Activated CD8-positive, alpha-beta memory T cell treated with anti-CD3 and anti-CD28 coated beads for 1 hour (primary cell): ENCODE measurements around the gene CHFR.
"Not testable (repeated sequence)": the region's sequence is repeated elsewhere in the genome, so short reads cannot be mapped to it uniquely, and the experiment has no call there.

Experiments used
- DNase-seq, 2 donors: peaks; one replicate each; pipeline ENCODE4 v3.0.0-alpha.2; 2020; ENCODE audit warnings: low read depth in 1 of 2; ENCODE audit errors: extremely low read depth in 1 of 2

Gene CHFR

DNA sequence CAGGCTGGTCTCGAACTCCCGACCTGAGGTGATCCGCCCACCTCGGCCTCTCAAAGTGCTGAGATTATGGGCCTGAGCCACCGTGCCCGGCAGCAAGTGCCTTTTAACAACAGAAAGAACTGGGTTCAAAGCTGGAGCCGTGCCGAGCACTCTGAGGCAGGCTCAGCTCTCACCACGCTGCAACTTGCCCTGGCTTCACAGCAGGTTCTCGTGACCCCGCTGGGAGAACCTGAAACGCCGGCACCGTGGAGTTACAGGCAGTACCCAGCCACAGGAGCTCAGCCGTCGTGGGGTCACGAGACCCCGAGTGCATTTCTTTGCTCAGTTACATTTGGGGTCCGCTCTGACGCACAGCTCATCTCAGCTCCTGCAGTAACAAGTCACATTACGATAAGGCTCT is 73.2 kb downstream of the CHFR start:
- no peak for DNase-seq

DNA sequence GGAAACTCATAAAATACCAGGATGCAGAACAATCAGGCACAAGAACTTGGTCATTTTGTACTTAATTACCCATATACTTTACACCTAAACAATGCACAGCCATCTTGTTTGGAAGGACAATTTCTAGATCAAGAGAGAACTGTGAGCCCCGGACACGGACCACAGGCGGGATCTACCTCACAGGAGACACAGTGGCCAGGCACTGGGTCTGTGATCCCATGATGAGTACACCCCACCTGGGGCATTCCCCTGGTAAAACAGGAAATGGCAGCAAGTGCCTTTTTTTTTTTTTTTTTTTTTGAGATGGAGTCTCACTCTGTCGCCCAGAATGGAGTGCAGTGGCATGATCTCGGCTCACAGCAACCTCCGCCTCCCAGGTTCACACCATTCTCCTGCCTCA is 74.0 kb downstream of the CHFR start:
- no peak for DNase-seq

DNA sequence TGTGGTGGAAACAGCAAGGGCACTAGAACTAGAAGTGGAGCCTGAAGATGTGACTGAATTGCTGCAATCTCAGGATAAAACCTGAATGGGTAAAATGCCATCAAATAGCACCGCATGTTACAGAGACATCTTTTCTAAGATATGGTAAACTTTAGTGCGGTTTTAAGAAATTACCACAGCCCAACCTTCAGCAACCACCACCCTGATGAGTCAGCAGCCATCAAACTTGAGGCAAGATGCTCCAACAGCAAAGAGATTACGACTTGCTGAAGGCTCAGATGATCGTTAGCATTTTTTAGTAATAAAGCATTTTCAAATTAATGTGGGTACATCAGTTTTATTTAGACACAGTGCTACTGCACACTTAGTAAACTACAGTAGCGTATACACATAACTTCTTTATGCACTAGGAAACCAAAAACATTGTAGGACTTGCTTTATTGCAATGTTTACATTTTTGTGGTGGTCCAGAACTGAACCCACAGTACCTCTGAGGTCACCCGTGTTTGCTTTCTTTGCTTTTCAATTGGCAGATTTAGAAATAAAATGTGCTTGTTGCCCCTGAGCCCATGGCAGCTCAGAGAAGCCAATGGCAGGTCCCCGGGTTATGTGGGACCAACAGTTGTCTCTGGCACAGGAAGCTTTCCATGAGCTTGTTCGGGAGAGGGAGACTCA is 74.6 kb downstream of the CHFR start:
- DNase-seq: no peak

GRCh38 chr12:132809391-132809790 is 78.0 kb downstream of the CHFR start:
- not testable (repeated sequence) for DNase-seq

DNA sequence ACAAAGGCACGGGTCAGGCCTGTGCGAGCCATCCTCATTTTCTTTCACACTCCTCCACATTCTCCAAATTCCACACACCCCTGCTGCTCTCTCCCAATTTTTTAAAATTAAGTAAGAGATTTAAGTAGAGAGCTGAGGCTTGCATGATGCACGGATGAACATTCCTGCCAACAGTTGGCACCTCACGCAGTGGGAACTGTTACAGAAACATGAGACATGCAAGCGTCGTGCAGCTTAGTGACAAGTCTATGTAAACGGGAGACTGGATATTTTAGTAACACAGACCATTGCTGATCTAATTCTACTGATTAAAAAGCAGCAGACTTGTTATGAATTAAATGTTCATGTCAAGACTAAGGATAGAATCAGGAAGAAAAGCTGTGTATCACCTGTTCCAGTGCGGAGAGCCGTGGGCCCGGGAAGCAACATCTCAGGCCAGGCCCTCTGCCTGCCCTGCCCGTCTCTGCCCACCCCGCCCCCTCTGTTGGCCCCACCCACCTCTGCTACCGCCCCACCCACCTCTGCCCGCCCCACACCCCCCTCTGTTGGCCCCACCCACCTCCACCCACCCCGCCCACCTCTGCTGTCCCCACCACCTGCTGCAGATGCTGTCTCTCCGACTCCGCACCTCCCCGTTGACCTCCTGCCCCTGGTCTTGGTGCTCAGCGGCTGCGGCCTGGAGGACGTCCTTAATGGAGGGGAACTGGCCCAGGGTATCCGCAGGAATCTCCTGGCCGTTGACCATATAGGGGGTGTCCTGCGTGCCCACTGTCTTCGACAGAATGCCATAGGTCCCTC is 79.9 kb downstream of the CHFR start:
- no peak for DNase-seq

- DNase-seq: no peak
Observed at GRCh38 chr12:132806857-132807256, 80.5 kb downstream of the CHFR start.

DNA sequence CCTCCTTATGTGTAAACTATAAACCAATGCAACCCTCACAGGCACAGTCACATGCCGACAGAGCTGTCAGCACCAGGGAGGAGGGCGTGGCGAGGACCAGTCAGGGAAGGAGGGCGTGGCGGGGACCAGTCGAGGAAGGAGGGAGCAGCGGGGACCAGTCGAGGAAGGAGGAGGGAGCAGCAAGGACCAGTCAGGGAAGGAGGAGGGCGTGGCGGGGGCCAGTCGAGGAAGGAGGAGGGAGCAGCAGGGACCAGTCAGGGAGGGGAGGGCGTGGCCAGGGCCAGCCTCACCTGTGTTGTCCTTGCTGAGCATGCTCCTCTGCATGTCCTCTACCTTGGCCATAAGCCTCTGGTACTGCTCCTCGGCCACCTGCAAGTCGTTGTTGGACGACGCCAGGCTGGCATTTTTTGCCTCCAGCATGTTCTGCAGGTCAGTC is 83.0 kb downstream of the CHFR start:
- no peak for DNase-seq

DNA sequence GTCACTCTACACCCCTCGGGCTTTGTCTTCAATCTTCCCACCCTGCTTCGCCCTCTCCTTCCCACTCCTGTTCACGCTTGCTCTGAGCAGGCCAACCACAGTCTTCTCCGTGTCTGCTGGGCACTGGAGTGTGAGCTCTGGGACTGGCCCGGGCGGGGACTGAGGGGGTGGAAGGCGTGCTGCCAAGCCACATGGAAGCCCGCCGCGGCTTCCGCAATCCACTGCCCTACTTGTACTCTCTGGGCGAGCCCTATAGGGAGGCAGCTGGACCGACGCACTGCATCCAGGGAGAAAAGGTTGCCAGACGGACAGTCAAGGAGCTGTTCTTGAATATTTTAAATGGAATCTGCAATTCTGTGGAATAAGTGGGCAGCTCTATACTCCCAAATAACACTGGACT is 83.5 kb downstream of the CHFR start:
- DNase-seq: no peak

- no peak for DNase-seq
Observed at GRCh38 chr12:132803125-132803524, 84.3 kb downstream of the CHFR start.

DNA sequence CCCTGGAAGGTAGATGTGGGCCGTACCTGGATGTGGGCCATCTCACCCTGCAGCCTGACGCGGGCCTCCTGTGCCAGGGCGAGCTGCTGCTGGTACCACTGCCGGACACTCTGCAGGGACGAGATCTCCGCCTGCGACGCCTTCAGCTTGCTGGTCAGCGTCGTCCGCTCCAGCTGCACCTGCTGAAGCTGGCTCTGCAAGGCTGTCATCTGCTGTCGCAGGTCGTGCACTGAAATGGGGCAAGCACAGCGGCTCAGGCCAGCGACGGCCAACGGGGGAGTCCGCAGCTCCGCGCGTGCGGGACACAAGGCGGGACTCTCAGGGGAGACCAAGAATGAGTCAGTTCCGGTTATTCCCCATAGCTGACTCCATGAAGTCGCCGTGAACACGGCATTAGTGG is 85.7 kb downstream of the CHFR start:
- no peak for DNase-seq

GRCh38 chr12:132798836-132799235 is 88.6 kb downstream of the CHFR start:
- no peak for DNase-seq

DNA sequence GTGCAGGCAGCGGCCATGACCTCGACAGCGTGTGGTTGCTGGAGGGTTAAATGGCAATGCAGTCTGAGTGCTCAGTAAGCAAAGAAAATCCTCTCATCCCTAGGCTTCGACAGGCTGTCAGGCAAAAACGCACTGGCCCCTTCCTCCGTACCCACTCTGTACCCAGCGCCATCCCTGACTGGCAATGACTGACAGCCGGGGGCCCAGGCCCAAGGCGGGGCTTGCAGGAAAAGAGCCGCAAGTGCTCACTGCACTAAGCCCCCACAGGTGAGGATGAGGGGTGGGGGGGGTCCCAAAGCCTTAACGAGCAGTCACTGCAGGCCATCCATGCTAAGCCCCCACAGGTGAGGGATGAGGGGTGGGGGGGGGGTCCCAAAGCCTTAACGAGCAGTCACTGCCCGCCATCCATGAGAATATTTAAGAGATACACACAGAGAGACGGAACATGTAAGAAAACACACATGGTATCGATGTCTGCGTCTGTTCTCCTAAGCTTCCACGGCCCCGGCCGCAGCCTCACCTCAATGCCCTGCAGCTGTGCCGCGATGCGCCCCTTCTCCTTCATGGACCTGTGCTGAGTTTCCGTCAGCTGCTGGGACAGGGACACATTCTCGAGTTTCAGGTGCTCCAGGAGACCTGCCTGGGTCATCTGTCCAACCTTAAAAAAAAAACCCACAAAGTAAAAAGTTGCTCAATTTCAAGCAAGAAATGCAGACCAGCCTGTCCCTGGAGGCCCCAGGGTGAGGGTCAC is 89.4 kb downstream of the CHFR start:
- DNase-seq: no peak

GRCh38 chr12:132795847-132796246 is 91.6 kb downstream of the CHFR start:
- DNase-seq: no peak

DNA sequence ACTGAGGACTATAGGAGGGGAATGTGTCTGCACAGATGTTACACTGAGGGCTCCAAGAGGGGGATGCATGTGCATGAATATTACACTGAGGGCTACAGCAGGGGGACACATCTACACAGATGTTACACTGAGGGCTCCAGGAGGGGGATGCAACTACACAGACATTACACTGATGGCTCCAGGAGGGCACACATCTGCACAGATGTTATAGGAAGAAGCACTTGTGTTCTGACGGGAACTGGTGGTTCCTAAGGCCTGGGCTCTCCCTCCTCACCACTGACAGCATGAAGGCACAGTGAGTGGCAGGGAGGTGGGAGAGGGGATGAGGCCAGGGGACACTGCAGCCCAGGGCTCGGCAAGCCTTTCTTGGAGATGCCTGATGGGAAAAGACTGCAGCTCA is 95.5 kb downstream of the CHFR start:
- not testable (repeated sequence) for DNase-seq

GRCh38 chr12:132789099-132789471 is 98.3 kb downstream of the CHFR start:
- no peak for DNase-seq

- DNase-seq: no peak
Observed at GRCh38 chr12:132788375-132789098, 98.9 kb downstream of the CHFR start.

DNA sequence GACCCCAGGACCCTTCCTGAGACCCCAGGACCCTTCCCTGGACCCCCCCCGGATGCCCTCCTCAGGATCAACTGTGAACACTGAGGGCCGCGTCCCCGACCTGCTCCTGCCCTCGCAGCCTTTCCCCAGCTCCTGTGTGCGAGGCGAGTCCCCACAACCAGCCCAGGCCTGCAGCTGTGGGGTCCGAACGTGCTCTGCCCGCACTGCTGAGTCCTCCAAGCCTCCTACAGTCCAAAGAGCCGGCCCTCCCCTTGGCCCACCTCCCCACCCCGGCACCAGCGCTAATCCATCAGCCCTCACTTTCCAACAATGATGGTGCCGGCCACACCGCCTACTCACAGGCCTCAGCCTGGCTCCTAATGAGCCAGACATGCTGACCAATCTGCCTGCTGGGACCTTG is 99.5 kb downstream of the CHFR start:
- no peak for DNase-seq

DNA sequence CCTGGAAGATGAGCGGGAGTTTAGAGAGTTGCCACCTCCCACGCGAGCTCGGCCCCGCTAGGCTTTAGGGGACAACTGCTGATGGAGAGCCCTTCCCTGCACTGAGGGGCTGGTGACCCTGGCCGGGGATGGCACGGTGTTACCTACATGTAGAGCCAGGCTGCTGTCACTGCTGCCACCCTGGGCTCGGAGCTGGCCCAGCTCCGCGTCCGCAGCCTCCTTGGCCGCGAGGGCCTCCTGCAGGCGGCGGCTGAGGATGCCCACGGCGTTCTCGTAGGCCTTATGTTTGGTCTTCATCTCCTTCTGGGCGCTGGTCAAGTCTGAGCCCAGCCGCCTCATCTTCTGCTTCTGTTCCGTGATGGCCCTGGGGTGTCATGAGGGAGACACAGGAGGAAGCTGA is 101.2 kb downstream of the CHFR start:
- DNase-seq: no peak

DNA sequence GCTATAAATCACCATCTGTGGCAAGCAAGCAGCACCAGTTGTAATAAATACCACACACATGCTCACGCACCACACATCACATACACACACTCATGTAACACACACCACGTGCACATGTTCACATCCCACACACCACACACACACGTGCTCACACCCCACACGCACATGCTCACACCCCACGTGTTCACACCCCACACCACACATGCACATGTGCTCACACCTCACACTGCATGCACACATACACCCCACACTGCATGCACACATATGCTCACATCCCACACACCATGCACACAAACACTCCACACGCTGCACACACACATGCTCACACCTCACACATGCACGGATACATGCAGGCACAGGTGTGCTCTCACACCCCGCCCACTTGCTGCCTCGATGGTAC is 102.8 kb downstream of the CHFR start:
- no peak for DNase-seq

DNA sequence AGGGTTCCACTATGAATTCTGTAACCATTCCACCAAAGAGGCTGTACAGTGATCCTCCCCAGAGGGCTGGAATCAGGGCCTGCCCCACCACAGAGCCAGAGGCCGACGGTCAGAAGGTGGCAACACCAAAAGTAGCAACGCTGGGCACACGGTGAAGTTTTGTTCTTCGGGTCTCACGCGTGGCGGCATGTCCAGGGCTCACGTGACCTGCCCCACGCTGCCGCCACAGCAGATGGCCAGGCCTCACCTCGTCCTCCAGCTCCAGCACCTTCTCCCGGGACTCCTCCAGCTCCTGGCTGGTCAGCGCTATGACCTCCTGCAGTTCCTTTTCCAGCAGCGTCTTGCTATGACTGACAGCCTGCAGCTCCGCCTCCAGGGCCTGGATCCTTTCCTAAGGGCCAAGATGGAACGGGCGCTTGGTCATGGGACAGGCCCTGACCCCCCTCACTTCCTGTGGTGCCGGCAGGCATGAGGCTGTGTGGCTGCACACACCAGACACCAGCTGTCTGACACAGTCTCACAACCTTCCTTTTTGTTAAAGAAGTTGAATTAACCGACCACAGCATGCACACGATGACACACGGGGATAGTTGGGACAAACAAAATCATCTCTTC is 103.4 kb downstream of the CHFR start:
- DNase-seq: no peak
